HCT116 (cell line): ENCODE results near the gene HSPA13.

Experiments
- CEBPB ChIP-seq: IDR thresholded peaks from 2 replicates; pipeline ENCODE4 v1.6.1; 2012; ENCODE audit warnings: low read depth
- CTCF ChIP-seq, 3 experiments: fragments of 200-600 bp in 1 of 3; sonication (generic) in 1 of 3; IDR thresholded peaks in 2 of 3; conservative IDR thresholded peaks in 1 of 3; 2 replicates each; pipeline ENCODE4 v1.5.1; 2012 to 2017; ENCODE audit warnings: low read depth in 2 of 3, low read length in 2 of 3, antibody characterized with exemption in 1 of 3, borderline replicate concordance in 1 of 3, control low read depth in 1 of 3, mild to moderate bottlenecking in 1 of 3, mixed read lengths in 1 of 3, mixed run types in 1 of 3, moderate library complexity in 1 of 3; ENCODE audit not compliant: insufficient read depth in 1 of 3
- FOSL1 ChIP-seq: IDR thresholded peaks from 2 replicates; pipeline ENCODE4 v1.6.1; 2012; ENCODE audit warnings: low read depth
- JUND ChIP-seq: IDR thresholded peaks from 2 replicates; pipeline ENCODE4 v1.6.1; 2012
- POLR2A ChIP-seq: IDR thresholded peaks from 2 replicates; pipeline ENCODE4 v1.7.0; 2011; ENCODE audit warnings: borderline replicate concordance; ENCODE audit not compliant: insufficient read depth, insufficient read length; ENCODE audit errors: extremely low read depth
- RAD21 ChIP-seq: IDR thresholded peaks from 2 replicates; pipeline ENCODE4 v1.6.1; 2012; ENCODE audit warnings: low read depth, mild to moderate bottlenecking
- SIN3A ChIP-seq: IDR thresholded peaks from 2 replicates; pipeline ENCODE4 v1.6.1; 2012; ENCODE audit warnings: low read depth
- ZFX ChIP-seq: fragments of 450-650 bp; IDR thresholded peaks from 2 replicates; pipeline ENCODE4 v1.6.1; 2017
- TF ChIP-seq, protein P1 (sequence below): IDR thresholded peaks from 2 replicates; pipeline ENCODE4 v1.6.1; 2012

DNA sequence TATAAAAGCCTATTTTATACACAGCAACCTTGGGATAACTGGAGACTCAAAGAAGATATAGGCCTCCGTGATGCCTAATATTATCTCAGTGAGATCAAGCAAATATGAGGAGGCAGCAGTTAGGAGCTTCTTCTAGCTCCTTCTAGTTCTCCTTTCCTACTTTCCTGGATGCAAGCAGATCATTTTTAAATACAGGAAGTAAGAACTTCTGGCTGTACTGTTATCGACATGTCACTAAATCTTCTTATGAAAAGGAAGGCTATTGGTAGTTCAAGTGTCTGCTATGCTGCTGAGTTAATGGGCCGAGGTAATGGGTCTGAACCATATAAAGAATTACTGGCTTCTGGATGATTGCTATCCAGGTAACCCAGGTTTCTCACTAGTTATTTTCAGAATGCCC, 15.9 kb downstream of the HSPA13 start:
- TF ChIP-seq CTCF (IDR thresholded peaks at IDR 0.05 in 2 of 3, conservative IDR thresholded peaks at IDR 0.05 in 1 of 3; ENCODE audit: borderline replicate concordance in 1 of 3, insufficient read depth in 1 of 3, low read depth in 2 of 3, low read length in 2 of 3) (no peak), RAD21 (no peak), POLR2A (no peak), SIN3A (no peak), JUND (no peak), ZFX (no peak), FOSL1 (no peak), CEBPB (no peak)
- TF ChIP-seq, protein P1, sequence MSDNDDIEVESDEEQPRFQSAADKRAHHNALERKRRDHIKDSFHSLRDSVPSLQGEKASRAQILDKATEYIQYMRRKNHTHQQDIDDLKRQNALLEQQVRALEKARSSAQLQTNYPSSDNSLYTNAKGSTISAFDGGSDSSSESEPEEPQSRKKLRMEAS = no peak
